ENCODE data around the gene ZNF581.

The ZNF581 gene

GRCh38 chr19:55659822-55660221 is 16.4 kb downstream of the ZNF581 start:
- DNase-seq, result no peak
- Histone ChIP-seq H3K9ac (ENCODE audit: low read length) (no peak overlapping the region), H2AK5ac (ENCODE audit: low read length) (no peak overlapping the region), H3K9me3 (ENCODE audit: insufficient read depth, low read depth, low read length) (peaks cover 1% of the 10 kb centered on the region), H2BK12ac (ENCODE audit: low read length) (no peak overlapping the region), H3K4me1 (ENCODE audit: control insufficient read depth in 1 of 2, insufficient read depth in 2 of 2, low read length in 2 of 2) (peaks cover 3 to 10% of the 10 kb centered on the region in 2 experiments), H3K27me3 (ENCODE audit: insufficient read depth, low read length) (no peaks in the 10 kb centered on the region), H2BK120ac (ENCODE audit: insufficient read depth, low read length, poor library complexity) (no peak overlapping the region), H3K79me1 (ENCODE audit: low read length) (peaks cover 6% of the 10 kb centered on the region), H4K12ac (ENCODE audit: low read depth, low read length) (no peak overlapping the region), H3K18ac (ENCODE audit: low read length) (no peak overlapping the region), H3K4ac (ENCODE audit: low read depth, low read length) (peak overlapping the region; percentile 98), H4K91ac (ENCODE audit: low read depth, low read length) (no peak overlapping the region), H3K4me2 (ENCODE audit: low read length) (no peak overlapping the region), H2BK5ac (ENCODE audit: low read depth, low read length, poor library complexity) (no peak overlapping the region), H2AFZ (ENCODE audit: insufficient read depth, low read length, poor library complexity) (no peak overlapping the region), H3K27ac (ENCODE audit: low read depth, low read length) (no peak overlapping the region), H3K79me2 (ENCODE audit: control insufficient read depth, insufficient read depth, low read length, poor library complexity) (peaks cover 42% of the 10 kb centered on the region), H3K4me3 (ENCODE audit: low read depth, low read length) (no peak overlapping the region), H3K14ac (ENCODE audit: low read length) (no peak overlapping the region), H3K23ac (ENCODE audit: low read length) (no peak overlapping the region), H3K36me3 (ENCODE audit: control insufficient read depth in 1 of 2, insufficient read depth in 2 of 2, low read length in 2 of 2) (peaks cover 67 to 71% of the 10 kb centered on the region in 2 experiments), H4K8ac (ENCODE audit: low read depth, low read length) (no peak overlapping the region)
- no CpG with 5 or more reads among the region's 9 CpGs for WGBS (ENCODE audit: extremely low coverage, insufficient coverage, insufficient read length)

- Histone ChIP-seq H2BK120ac (ENCODE audit: insufficient read depth, low read length, poor library complexity) (no peak overlapping the region), H3K23ac (ENCODE audit: low read length) (no peak overlapping the region), H4K91ac (ENCODE audit: low read depth, low read length) (no peak overlapping the region), H3K14ac (ENCODE audit: low read length) (no peak overlapping the region), H3K18ac (ENCODE audit: low read length) (no peak overlapping the region), H3K79me1 (ENCODE audit: low read length) (peaks cover under 1% of the 10 kb centered on the region), H3K4me3 (ENCODE audit: low read depth, low read length) (no peak overlapping the region), H2AFZ (ENCODE audit: insufficient read depth, low read length, poor library complexity) (no peak overlapping the region), H2BK5ac (ENCODE audit: low read depth, low read length, poor library complexity) (no peak overlapping the region), H3K4me1 (ENCODE audit: control insufficient read depth in 1 of 2, insufficient read depth in 2 of 2, low read length in 2 of 2) (peaks cover 3 to 10% of the 10 kb centered on the region in 2 experiments), H3K27me3 (ENCODE audit: insufficient read depth, low read length) (no peaks in the 10 kb centered on the region), H3K9me3 (ENCODE audit: insufficient read depth, low read depth, low read length) (peaks cover 1% of the 10 kb centered on the region), H3K36me3 (ENCODE audit: control insufficient read depth in 1 of 2, insufficient read depth in 2 of 2, low read length in 2 of 2) (peaks cover 71 to 75% of the 10 kb centered on the region in 2 experiments), H3K79me2 (ENCODE audit: control insufficient read depth, insufficient read depth, low read length, poor library complexity) (peaks cover 37% of the 10 kb centered on the region), H2AK5ac (ENCODE audit: low read length) (no peak overlapping the region), H3K9ac (ENCODE audit: low read length) (no peak overlapping the region), H4K12ac (ENCODE audit: low read depth, low read length) (no peak overlapping the region), H3K4me2 (ENCODE audit: low read length) (no peak overlapping the region), H4K8ac (ENCODE audit: low read depth, low read length) (no peak overlapping the region), H2BK12ac (ENCODE audit: low read length) (no peak overlapping the region), H3K4ac (ENCODE audit: low read depth, low read length) (peak overlapping the region; percentile 22), H3K27ac (ENCODE audit: low read depth, low read length) (no peak overlapping the region)
- WGBS (ENCODE audit: extremely low coverage, insufficient coverage, insufficient read length), result no CpG with 5 or more reads among the region's 12 CpGs
- DNase-seq, result no peak
Measured at GRCh38 chr19:55660404-55660803, 17.0 kb downstream of the ZNF581 start.

- Histone ChIP-seq H4K91ac (ENCODE audit: low read depth, low read length) (no peak overlapping the region), H3K9me3 (ENCODE audit: insufficient read depth, low read depth, low read length) (peaks cover 1% of the 10 kb centered on the region), H3K18ac (ENCODE audit: low read length) (no peak overlapping the region), H3K4me3 (ENCODE audit: low read depth, low read length) (no peak overlapping the region), H3K14ac (ENCODE audit: low read length) (no peak overlapping the region), H3K79me2 (ENCODE audit: control insufficient read depth, insufficient read depth, low read length, poor library complexity) (peaks cover 31% of the 10 kb centered on the region), H3K79me1 (ENCODE audit: low read length) (no peaks in the 10 kb centered on the region), H2BK5ac (ENCODE audit: low read depth, low read length, poor library complexity) (no peak overlapping the region), H2BK12ac (ENCODE audit: low read length) (no peak overlapping the region), H4K8ac (ENCODE audit: low read depth, low read length) (no peak overlapping the region), H2BK120ac (ENCODE audit: insufficient read depth, low read length, poor library complexity) (no peak overlapping the region), H2AK5ac (ENCODE audit: low read length) (no peak overlapping the region), H3K4ac (ENCODE audit: low read depth, low read length) (no peak overlapping the region), H4K12ac (ENCODE audit: low read depth, low read length) (no peak overlapping the region), H3K27ac (ENCODE audit: low read depth, low read length) (no peak overlapping the region), H3K27me3 (ENCODE audit: insufficient read depth, low read length) (no peaks in the 10 kb centered on the region), H3K23ac (ENCODE audit: low read length) (no peak overlapping the region), H3K4me2 (ENCODE audit: low read length) (no peak overlapping the region), H3K4me1 (ENCODE audit: control insufficient read depth in 1 of 2, insufficient read depth in 2 of 2, low read length in 2 of 2) (peaks cover 3 to 10% of the 10 kb centered on the region in 2 experiments), H3K36me3 (ENCODE audit: control insufficient read depth in 1 of 2, insufficient read depth in 2 of 2, low read length in 2 of 2) (peaks cover 76 to 80% of the 10 kb centered on the region in 2 experiments), H3K9ac (ENCODE audit: low read length) (no peak overlapping the region), H2AFZ (ENCODE audit: insufficient read depth, low read length, poor library complexity) (no peak overlapping the region)
- no peak for DNase-seq
- no CpG with 5 or more reads among the region's 16 CpGs for WGBS (ENCODE audit: extremely low coverage, insufficient coverage, insufficient read length)
Measured at GRCh38 chr19:55660991-55661390, 17.5 kb downstream of the ZNF581 start.

GRCh38 chr19:55661826-55662225 is 18.4 kb downstream of the ZNF581 start:
- no peak overlapping the region for H3K9ac ChIP-seq (ENCODE audit: low read length)
- H3K9me3 ChIP-seq (ENCODE audit: insufficient read depth, low read depth, low read length), result peaks cover 1% of the 10 kb centered on the region
- no peak overlapping the region for H3K4me2 ChIP-seq (ENCODE audit: low read length)
- H3K23ac ChIP-seq (ENCODE audit: low read length), result no peak overlapping the region
- no peak overlapping the region for H4K91ac ChIP-seq (ENCODE audit: low read depth, low read length)
- H3K18ac ChIP-seq (ENCODE audit: low read length), result no peak overlapping the region
- H2BK120ac ChIP-seq (ENCODE audit: insufficient read depth, low read length, poor library complexity), result no peak overlapping the region
- no peak overlapping the region for H2BK5ac ChIP-seq (ENCODE audit: low read depth, low read length, poor library complexity)
- peaks cover 0 to 6% of the 10 kb centered on the region in 2 experiments for H3K4me1 ChIP-seq (ENCODE audit: control insufficient read depth in 1 of 2, insufficient read depth in 2 of 2, low read length in 2 of 2)
- no peak overlapping the region for H2AK5ac ChIP-seq (ENCODE audit: low read length)
- no peaks in the 10 kb centered on the region for H3K27me3 ChIP-seq (ENCODE audit: insufficient read depth, low read length)
- no peak overlapping the region for H2AFZ ChIP-seq (ENCODE audit: insufficient read depth, low read length, poor library complexity)
- no peak overlapping the region for H3K4ac ChIP-seq (ENCODE audit: low read depth, low read length)
- H3K79me1 ChIP-seq (ENCODE audit: low read length), result no peaks in the 10 kb centered on the region
- H3K14ac ChIP-seq (ENCODE audit: low read length), result no peak overlapping the region
- H2BK12ac ChIP-seq (ENCODE audit: low read length), result no peak overlapping the region
- no peak overlapping the region for H3K4me3 ChIP-seq (ENCODE audit: low read depth, low read length)
- WGBS (ENCODE audit: extremely low coverage, insufficient coverage, insufficient read length), result no CpG with 5 or more reads among the region's 7 CpGs
- no peak for DNase-seq
- no peak overlapping the region for H4K12ac ChIP-seq (ENCODE audit: low read depth, low read length)
- H3K27ac ChIP-seq (ENCODE audit: low read depth, low read length), result no peak overlapping the region
- H3K79me2 ChIP-seq (ENCODE audit: control insufficient read depth, insufficient read depth, low read length, poor library complexity), result peaks cover 24% of the 10 kb centered on the region
- H4K8ac ChIP-seq (ENCODE audit: low read depth, low read length), result no peak overlapping the region
- peaks cover 85 to 88% of the 10 kb centered on the region in 2 experiments for H3K36me3 ChIP-seq (ENCODE audit: control insufficient read depth in 1 of 2, insufficient read depth in 2 of 2, low read length in 2 of 2)
